ENCODE results near the gene POLR1G. TPM values are rescaled to one million over a fixed set of nuclear protein-coding genes. Genes with fewer than 3 reads are reported as not detected.

Gene POLR1G
- total and polyA plus RNA-seq, 9 of the 15 experiments (the other 6 are each of a cell fraction or from before 2014, with no cell fraction given), result 3.0 to 50.1 (median 27.4) TPM

GRCh38 chr19:45420356-45420755 lies 13.9 kb downstream of the POLR1G start (continued):
- TF ChIP-seq ETV6 (IDR thresholded peaks at IDR 0.05; ENCODE audit: borderline replicate concordance in 1 of 2, low read depth in 2 of 2, low read length in 1 of 2) (no peak), ETV6 (CRISPR knock-in tag; IDR thresholded peaks at IDR 0.05; ENCODE audit: borderline replicate concordance) (no peak), ZBTB17 (CRISPR knock-in tag; IDR thresholded peaks at IDR 0.05) (no peak), SIN3A (IDR thresholded peaks at IDR 0.05; ENCODE audit: borderline replicate concordance in 2 of 2, control insufficient read depth in 1 of 2, low read depth in 2 of 2, low read length in 2 of 2) (no peak), WHSC1 (IDR thresholded peaks at IDR 0.05; ENCODE audit: low read length) (no peak), CXXC5 (CRISPR knock-in tag; IDR thresholded peaks at IDR 0.05) (no peak), HNRNPH1 (optimal IDR thresholded peaks at IDR 0.05; ENCODE audit: low read depth, low read length) (no peak), TFAM (CRISPR knock-in tag; conservative IDR thresholded peaks at IDR 0.05) (no peak), NFRKB (IDR thresholded peaks at IDR 0.05; ENCODE audit: low read depth) (no peak), CGGBP1 (CRISPR knock-in tag; IDR thresholded peaks at IDR 0.05) (no peak), PURB (CRISPR knock-in tag; IDR thresholded peaks at IDR 0.05; ENCODE audit: low read depth) (no peak)

DNA sequence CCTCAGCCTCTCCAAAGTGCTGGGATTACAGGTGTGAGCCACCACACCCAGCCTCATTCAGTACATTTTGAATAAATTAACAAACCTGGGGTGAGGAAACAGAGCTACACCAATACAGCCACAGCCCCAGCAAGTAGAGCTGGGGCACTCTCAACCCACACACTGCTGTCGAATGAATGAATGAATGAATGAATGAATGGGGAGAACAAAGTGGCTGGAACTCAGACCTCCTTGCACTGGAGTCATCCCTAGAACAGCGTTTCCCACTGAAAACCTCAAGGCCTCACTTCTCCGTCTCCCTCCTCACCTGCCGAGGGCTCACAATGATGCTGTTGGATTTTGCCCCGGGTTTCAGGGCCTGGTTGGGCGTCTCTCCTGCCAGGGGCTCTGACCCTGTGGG lies 14.4 kb downstream of the POLR1G start:
- Histone ChIP-seq H3K9me3 (replicated peaks; ENCODE audit: control insufficient read depth, insufficient read depth, low read depth, low read length) (no peaks in the 10 kb centered on the region), H3K4me2 (ENCODE audit: insufficient read depth, low read length) (no peak overlapping the region), H3K27ac (ENCODE audit: extremely low read depth, low read depth, low read length) (no peak overlapping the region), H3K4me3 (no peak overlapping the region), H2AFZ (ENCODE audit: low read depth, low read length) (no peak overlapping the region), H3K36me3 (ENCODE audit: control insufficient read depth, insufficient read depth, low read length) (peaks cover 50% of the 10 kb centered on the region; the same call in 2 of the 3 replicates), H3K27me3 (ENCODE audit: control insufficient read depth in 2 of 2, insufficient read depth in 2 of 2, low read length in 2 of 2) (no peaks in the 10 kb centered on the region), H3K9me1 (ENCODE audit: control insufficient read depth, insufficient read depth, low read length) (no peaks in the 10 kb centered on the region), H3K79me2 (ENCODE audit: control insufficient read depth, insufficient read depth, low read length) (peaks cover 24% of the 10 kb centered on the region), H3K4me1 (replicated peaks in 1 of 2; ENCODE audit: control insufficient read depth in 2 of 2, insufficient read depth in 2 of 2, low read length in 2 of 2) (peaks cover 21 to 54% of the 10 kb centered on the region in 2 experiments; a peak in 4 of 5 replicates), H4K20me1 (replicated peaks; ENCODE audit: control insufficient read depth, insufficient read depth, low read length) (no peaks in the 10 kb centered on the region), H3K9ac (ENCODE audit: insufficient read depth in 1 of 2, low read depth in 2 of 2, low read length in 2 of 2) (no peak overlapping the region; a peak in 1 of 4 replicates)
- no TSS peak for BruUV-seq (replicated peaks)
- ChIA-PET CTCF (ENCODE audit: low intra/inter-chr PET ratio) (no interaction called here), POLR2A (interaction anchor here (0.5 to 1.4 kb wide), 3 partner anchors 15 to 65 kb away, joined by 4 to 6 read pairs (median 4); no protein-coding TSS in a partner anchor)
- 87% methylated on average over 6 of the region's 6 CpGs for WGBS (ENCODE audit: insufficient coverage, low coverage, missing lambda C conversion rate)
- no peak for FAIRE-seq
- no peak for DNase-seq (ENCODE audit: extremely low read depth in 1 of 4, low spot score in 3 of 4)
- no peak for ATAC-seq
- TF ChIP-seq SAP30 (IDR thresholded peaks at IDR 0.05; ENCODE audit: borderline replicate concordance, insufficient read depth, low read depth, low read length, poor library complexity, severe bottlenecking) (no peak), NR3C1 (CRISPR knock-in tag; IDR thresholded peaks at IDR 0.05) (no peak), ZNF24 (IDR thresholded peaks at IDR 0.05) (peak; percentile 94)
- in situ Hi-C loops (cut with MboI), result no loop called here
- intact Hi-C loops (cut with micrococcal nuclease), result no loop called here

Measured in K562 (cell line).